CD4-positive, CD25-positive, alpha-beta regulatory T cell (primary cell): Measurements from ENCODE around the gene LIMS2. TPM values are rescaled to one million over a fixed set of nuclear protein-coding genes. Genes with fewer than 3 reads are reported as not detected.

ENCODE experiments used
- ATAC-seq, 2 donors: fragments of 150-1000 bp; cut with Tn5 transposase; one replicate each; pipeline ENCODE4 v1.10.0; 2021; ENCODE audit warnings: low read depth in 2 of 2, moderate number of reproducible peaks in 2 of 2, moderate library complexity in 1 of 2
- DNase-seq, 3 donors: peaks; one replicate each; pipeline versions ENCODE4 v3.0.0 to v3.0.0-alpha.2; 2012 to 2022; ENCODE audit warnings: mixed read lengths in 1 of 3
- H3K27ac ChIP-seq: one replicate; pipeline ENCODE4 v1.7.0; 2013; ENCODE audit warnings: mild to moderate bottlenecking, low read length; ENCODE audit not compliant: insufficient read depth, poor library complexity, severe bottlenecking
- H3K27me3 ChIP-seq: one replicate; pipeline ENCODE4 v1.7.0; 2013; ENCODE audit warnings: low read length; ENCODE audit not compliant: control insufficient read depth, insufficient read depth
- H3K36me3 ChIP-seq: one replicate; pipeline ENCODE4 v1.7.0; 2013; ENCODE audit warnings: mild to moderate bottlenecking, low read length, moderate library complexity; ENCODE audit not compliant: control insufficient read depth, insufficient read depth
- H3K4me1 ChIP-seq: 2 replicates; pipeline ENCODE4 v1.7.0; 2013; ENCODE audit warnings: mild to moderate bottlenecking, low read length; ENCODE audit not compliant: insufficient read depth, control insufficient read depth, poor library complexity, severe bottlenecking
- H3K4me3 ChIP-seq: one replicate; pipeline ENCODE4 v1.7.0; 2013; ENCODE audit warnings: low read depth, mild to moderate bottlenecking, low read length, moderate library complexity
- H3K9me3 ChIP-seq, 2 experiments: 1 replicate in 1 of 2; 2 replicates in 1 of 2; pipeline ENCODE4 v1.7.0; 2013; ENCODE audit warnings: low read length in 2 of 2, mild to moderate bottlenecking in 1 of 2, moderate library complexity in 1 of 2; ENCODE audit not compliant: control insufficient read depth in 2 of 2
- H3K27ac Mint-ChIP-seq, 3 donors: one replicate each; pipeline ENCODE4 v1.8.0; 2020 to 2022; ENCODE audit warnings: mild to moderate bottlenecking in 3 of 3, mixed read lengths in 3 of 3, moderate library complexity in 2 of 3
- H3K27me3 Mint-ChIP-seq: one replicate; pipeline ENCODE4 v1.8.0; 2022; ENCODE audit warnings: mild to moderate bottlenecking, mixed read lengths
- H3K36me3 Mint-ChIP-seq: one replicate; pipeline ENCODE4 v1.8.0; 2020; ENCODE audit warnings: mixed read lengths
- H3K4me1 Mint-ChIP-seq, 4 donors: one replicate each; pipeline ENCODE4 v1.8.0; 2020 to 2022; ENCODE audit warnings: mixed read lengths in 4 of 4, mild to moderate bottlenecking in 1 of 4
- H3K4me3 Mint-ChIP-seq, 4 donors: one replicate each; pipeline ENCODE4 v1.8.0; 2020 to 2022; ENCODE audit warnings: mild to moderate bottlenecking in 4 of 4, mixed read lengths in 4 of 4, moderate library complexity in 3 of 4
- H3K9me3 Mint-ChIP-seq, 7 donors: one replicate each; pipeline ENCODE4 v1.8.0; 2020 to 2022; ENCODE audit warnings: mixed read lengths in 7 of 7, mild to moderate bottlenecking in 3 of 7, moderate library complexity in 2 of 7
- polyA plus RNA-seq, 4 donors: library from polyadenylated mRNA; unstranded; fragments of 300-500 nt; fragmentation: Illumina TruSeq; gene quantifications; one replicate each; pipeline ENCODE4 v1.2.3, GENCODE V29; 2021
- total RNA-seq: library from RNA; stranded (reverse); gene quantifications from one replicate; pipeline ENCODE4 v1.2.3, GENCODE V29; 2022

LIMS2 gene
- total and polyA plus RNA-seq, 5 donors from 2014 or later: 10.8 to 23.8 (median 15.4) TPM

- Mint-ChIP-seq H3K27me3 (no peaks in the 10 kb centered on the region), H3K36me3 (no peaks in the 10 kb centered on the region), H3K4me3 (peak overlapping the region in 1 of 4 donors; percentile 28), H3K4me1 (peaks cover 0 to 83% (median 6%) of the 10 kb centered on the region in 4 donors), H3K9me3 (no peaks in the 10 kb centered on the region), H3K27ac (peak overlapping the region in 2 of 3 donors; percentile 26 to 86)
- Histone ChIP-seq H3K27me3 (no peaks in the 10 kb centered on the region), H3K9me3 (no peaks in the 10 kb centered on the region), H3K27ac (peak overlapping the region; percentile 61), H3K4me3 (no peak overlapping the region), H3K36me3 (no peaks in the 10 kb centered on the region), H3K4me1 (peaks cover 70% of the 10 kb centered on the region)
- no peak for ATAC-seq
- DNase-seq: no peak
Observed at GRCh38 chr2:127636248-127637235, 38.8 kb downstream of the LIMS2 start.

GRCh38 chr2:127635380-127636237 is 39.7 kb downstream of the LIMS2 start:
- Histone ChIP-seq H3K36me3 (no peaks in the 10 kb centered on the region), H3K9me3 (no peaks in the 10 kb centered on the region), H3K27ac (peak overlapping the region; percentile 14), H3K27me3 (no peaks in the 10 kb centered on the region), H3K4me3 (no peak overlapping the region), H3K4me1 (peaks cover 60% of the 10 kb centered on the region)
- Mint-ChIP-seq H3K4me1 (peaks cover 0 to 74% (median 6%) of the 10 kb centered on the region in 4 donors), H3K9me3 (no peaks in the 10 kb centered on the region), H3K4me3 (no peak overlapping the region), H3K27me3 (no peaks in the 10 kb centered on the region), H3K27ac (peak overlapping the region in 2 of 3 donors; percentile 69 to 73), H3K36me3 (no peaks in the 10 kb centered on the region)
- ATAC-seq (no peak), DNase-seq (no peak)

GRCh38 chr2:127634626-127635379 is 40.5 kb downstream of the LIMS2 start:
- Histone ChIP-seq H3K27ac (peak overlapping the region; percentile 14), H3K4me3 (no peak overlapping the region), H3K9me3 (no peaks in the 10 kb centered on the region), H3K36me3 (no peaks in the 10 kb centered on the region), H3K27me3 (no peaks in the 10 kb centered on the region), H3K4me1 (peaks cover 52% of the 10 kb centered on the region)
- DNase-seq: no peak
- Mint-ChIP-seq H3K4me1 (peaks cover 0 to 69% (median 6%) of the 10 kb centered on the region in 4 donors), H3K4me3 (no peak overlapping the region), H3K27me3 (no peaks in the 10 kb centered on the region), H3K36me3 (no peaks in the 10 kb centered on the region), H3K27ac (peak overlapping the region in 2 of 3 donors; percentile 69 to 73), H3K9me3 (no peaks in the 10 kb centered on the region)
- ATAC-seq: no peak

- peak overlapping the region in 1 of 3 donors; percentile 46 for H3K27ac Mint-ChIP-seq
- no peak for ATAC-seq
Observed at GRCh38 chr2:127634066-127634617, 41.2 kb downstream of the LIMS2 start.

GRCh38 chr2:127633556-127634065 is 41.7 kb downstream of the LIMS2 start:
- no peaks in the 10 kb centered on the region for H3K36me3 ChIP-seq
- DNase-seq: no peak
- H3K4me1 ChIP-seq: peaks cover 40% of the 10 kb centered on the region
- H3K9me3 Mint-ChIP-seq: no peaks in the 10 kb centered on the region
- no peak overlapping the region for H3K27ac ChIP-seq
- no peak for ATAC-seq
- H3K4me3 Mint-ChIP-seq: no peak overlapping the region
- H3K36me3 Mint-ChIP-seq: no peaks in the 10 kb centered on the region
- no peaks in the 10 kb centered on the region for H3K9me3 ChIP-seq
- peaks cover 0 to 57% (median 6%) of the 10 kb centered on the region in 4 donors for H3K4me1 Mint-ChIP-seq
- H3K27me3 Mint-ChIP-seq: no peaks in the 10 kb centered on the region
- no peaks in the 10 kb centered on the region for H3K27me3 ChIP-seq
- H3K27ac Mint-ChIP-seq: peak overlapping the region in 2 of 3 donors; percentile 46 to 60
- no peak overlapping the region for H3K4me3 ChIP-seq

More at GRCh38 chr2:127634066-127634617, 41.2 kb downstream of the LIMS2 start:
- Mint-ChIP-seq H3K9me3 (no peaks in the 10 kb centered on the region), H3K4me3 (no peak overlapping the region), H3K36me3 (no peaks in the 10 kb centered on the region), H3K27me3 (no peaks in the 10 kb centered on the region), H3K4me1 (peaks cover 0 to 63% (median 6%) of the 10 kb centered on the region in 4 donors)
- peaks cover 46% of the 10 kb centered on the region for H3K4me1 ChIP-seq
- H3K36me3 ChIP-seq: no peaks in the 10 kb centered on the region
- no peak overlapping the region for H3K27ac ChIP-seq
- H3K27me3 ChIP-seq: no peaks in the 10 kb centered on the region
- H3K9me3 ChIP-seq: no peaks in the 10 kb centered on the region
- H3K4me3 ChIP-seq: no peak overlapping the region
- no peak for DNase-seq

GRCh38 chr2:127632592-127633489 is 42.5 kb downstream of the LIMS2 start:
- H3K9me3 Mint-ChIP-seq: no peaks in the 10 kb centered on the region
- Histone ChIP-seq H3K27me3 (no peaks in the 10 kb centered on the region), H3K4me1 (peaks cover 34% of the 10 kb centered on the region), H3K27ac (no peak overlapping the region), H3K9me3 (no peaks in the 10 kb centered on the region), H3K4me3 (no peak overlapping the region), H3K36me3 (no peaks in the 10 kb centered on the region)
- H3K27ac Mint-ChIP-seq: peak overlapping the region in 2 of 3 donors; percentile 46 to 60
- H3K36me3 Mint-ChIP-seq: no peaks in the 10 kb centered on the region
- no peak overlapping the region for H3K4me3 Mint-ChIP-seq
- peaks cover 0 to 50% (median 2%) of the 10 kb centered on the region in 4 donors for H3K4me1 Mint-ChIP-seq
- peak in 1 of 2 donors; percentile 38 for ATAC-seq
- H3K27me3 Mint-ChIP-seq: no peaks in the 10 kb centered on the region
- DNase-seq: no peak
